ENCODE data around the gene PAX6. TPM values are rescaled to one million over a fixed set of nuclear protein-coding genes. Genes with fewer than 3 reads are reported as not detected.

PAX6 gene
- total RNA-seq, 1 donor from 2014 or later = not detected

DNA sequence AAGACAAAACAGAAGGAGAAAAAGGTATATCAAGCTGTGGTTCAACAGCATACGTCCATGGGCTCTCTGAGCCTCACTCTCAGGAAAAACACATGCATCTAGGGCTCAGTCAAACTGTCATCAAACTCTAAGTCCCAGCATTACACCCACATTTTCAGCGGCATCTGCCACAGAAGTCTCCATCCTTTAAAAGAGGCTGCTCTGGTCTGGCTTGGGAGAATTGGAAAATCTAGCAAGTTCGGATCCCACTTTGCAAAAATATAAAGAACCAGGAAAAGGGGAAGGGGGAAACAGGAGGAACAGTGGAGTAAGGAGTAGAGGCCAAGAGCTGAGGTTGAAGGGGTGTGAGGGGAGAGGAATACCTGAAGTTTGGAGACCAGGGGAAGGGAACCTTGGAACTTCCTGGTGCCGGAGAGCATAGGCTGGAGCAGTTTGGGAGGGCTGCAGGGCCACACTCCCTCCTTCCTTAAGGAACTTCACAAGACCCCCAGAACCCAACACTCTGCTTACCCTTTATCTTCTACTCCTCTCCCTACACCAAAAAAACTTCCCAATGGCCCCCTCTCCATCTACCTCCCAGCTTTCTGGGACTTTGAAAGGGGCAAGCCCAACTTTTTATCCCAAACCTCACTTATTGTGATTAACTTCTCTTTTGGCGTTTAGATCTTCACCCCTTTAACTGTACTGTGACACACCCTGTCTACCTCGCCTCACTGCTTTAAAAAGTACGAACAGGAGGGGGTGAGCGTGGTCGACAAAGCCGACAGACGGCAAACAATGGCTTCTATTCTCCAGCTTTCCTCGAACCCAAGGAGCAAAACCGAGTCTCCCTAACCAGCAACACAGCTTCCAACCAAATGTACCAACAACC is 4.0 kb downstream of the PAX6 start:
- TF ChIP-seq, protein P1, sequence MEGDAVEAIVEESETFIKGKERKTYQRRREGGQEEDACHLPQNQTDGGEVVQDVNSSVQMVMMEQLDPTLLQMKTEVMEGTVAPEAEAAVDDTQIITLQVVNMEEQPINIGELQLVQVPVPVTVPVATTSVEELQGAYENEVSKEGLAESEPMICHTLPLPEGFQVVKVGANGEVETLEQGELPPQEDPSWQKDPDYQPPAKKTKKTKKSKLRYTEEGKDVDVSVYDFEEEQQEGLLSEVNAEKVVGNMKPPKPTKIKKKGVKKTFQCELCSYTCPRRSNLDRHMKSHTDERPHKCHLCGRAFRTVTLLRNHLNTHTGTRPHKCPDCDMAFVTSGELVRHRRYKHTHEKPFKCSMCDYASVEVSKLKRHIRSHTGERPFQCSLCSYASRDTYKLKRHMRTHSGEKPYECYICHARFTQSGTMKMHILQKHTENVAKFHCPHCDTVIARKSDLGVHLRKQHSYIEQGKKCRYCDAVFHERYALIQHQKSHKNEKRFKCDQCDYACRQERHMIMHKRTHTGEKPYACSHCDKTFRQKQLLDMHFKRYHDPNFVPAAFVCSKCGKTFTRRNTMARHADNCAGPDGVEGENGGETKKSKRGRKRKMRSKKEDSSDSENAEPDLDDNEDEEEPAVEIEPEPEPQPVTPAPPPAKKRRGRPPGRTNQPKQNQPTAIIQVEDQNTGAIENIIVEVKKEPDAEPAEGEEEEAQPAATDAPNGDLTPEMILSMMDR (IDR thresholded peaks at IDR 0.05) = no peak

DNA sequence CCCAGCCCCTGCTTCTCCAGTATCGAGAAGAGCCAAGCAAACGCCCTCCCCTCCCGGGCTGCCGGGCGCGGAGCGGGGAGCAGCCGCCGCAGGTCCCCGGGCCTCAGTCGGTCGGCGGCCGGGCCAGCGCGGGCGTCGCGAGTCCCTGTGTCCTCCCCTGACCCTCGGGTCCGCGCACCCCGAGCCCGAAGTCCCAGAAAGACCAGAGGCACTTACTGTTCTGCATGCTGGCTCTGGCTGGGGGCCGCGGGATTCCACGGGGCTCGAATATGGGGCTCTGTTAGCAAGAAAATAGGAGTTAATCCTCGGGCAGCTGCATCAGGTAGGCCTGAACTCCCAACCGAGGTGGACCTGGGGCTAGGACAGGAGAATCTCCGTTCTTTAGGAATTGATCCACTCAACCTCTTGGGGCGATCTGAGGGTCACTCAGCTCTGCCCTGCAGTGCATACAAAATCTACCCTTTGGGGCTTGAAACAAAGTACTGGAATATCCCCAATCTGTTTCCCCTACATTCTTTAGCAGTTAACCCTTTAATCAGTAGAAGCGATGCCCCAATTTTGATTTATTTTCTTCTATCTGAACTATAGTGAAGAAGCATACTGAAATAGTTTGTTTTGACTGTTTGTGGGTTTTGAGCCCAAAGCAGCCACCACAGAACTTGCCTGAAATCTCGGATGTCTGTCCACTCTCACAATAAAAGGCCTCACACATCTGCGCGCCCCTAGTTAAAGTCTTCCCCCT is 4.8 kb downstream of the PAX6 start:
- Mint-ChIP-seq H3K27me3 (peaks cover 72% of the 10 kb centered on the region), H3K9me3 (peaks cover 16% of the 10 kb centered on the region), H3K4me3 (no peak overlapping the region), H3K27ac (no peak overlapping the region), H3K36me3 (ENCODE audit: low read depth) (peaks cover 3% of the 10 kb centered on the region), H3K4me1 (peaks cover 34% of the 10 kb centered on the region)
- intact Hi-C loops (cut with micrococcal nuclease) = no loop called here
- ChIA-PET CTCF (no interaction called here), POLR2A (no interaction called here)
- ATAC-seq (ENCODE audit: low read depth) (no peak), DNase-seq (no peak)
- TF ChIP-seq, protein P1 (IDR thresholded peaks at IDR 0.05) = no peak

More for the DNA sequence above, 4.0 kb downstream of the PAX6 start:
- H3K4me3 Mint-ChIP-seq = no peak overlapping the region
- peaks cover 71% of the 10 kb centered on the region for H3K27me3 Mint-ChIP-seq
- POLR2A ChIA-PET = no interaction called here
- peaks cover 16% of the 10 kb centered on the region for H3K9me3 Mint-ChIP-seq
- no peak overlapping the region for H3K27ac Mint-ChIP-seq
- CTCF ChIA-PET = no interaction called here
- peaks cover 39% of the 10 kb centered on the region for H3K4me1 Mint-ChIP-seq
- ATAC-seq (ENCODE audit: low read depth) = no peak
- intact Hi-C loops (cut with micrococcal nuclease) = no loop called here
- DNase-seq = no peak
- peaks cover 3% of the 10 kb centered on the region for H3K36me3 Mint-ChIP-seq (ENCODE audit: low read depth)

DNA sequence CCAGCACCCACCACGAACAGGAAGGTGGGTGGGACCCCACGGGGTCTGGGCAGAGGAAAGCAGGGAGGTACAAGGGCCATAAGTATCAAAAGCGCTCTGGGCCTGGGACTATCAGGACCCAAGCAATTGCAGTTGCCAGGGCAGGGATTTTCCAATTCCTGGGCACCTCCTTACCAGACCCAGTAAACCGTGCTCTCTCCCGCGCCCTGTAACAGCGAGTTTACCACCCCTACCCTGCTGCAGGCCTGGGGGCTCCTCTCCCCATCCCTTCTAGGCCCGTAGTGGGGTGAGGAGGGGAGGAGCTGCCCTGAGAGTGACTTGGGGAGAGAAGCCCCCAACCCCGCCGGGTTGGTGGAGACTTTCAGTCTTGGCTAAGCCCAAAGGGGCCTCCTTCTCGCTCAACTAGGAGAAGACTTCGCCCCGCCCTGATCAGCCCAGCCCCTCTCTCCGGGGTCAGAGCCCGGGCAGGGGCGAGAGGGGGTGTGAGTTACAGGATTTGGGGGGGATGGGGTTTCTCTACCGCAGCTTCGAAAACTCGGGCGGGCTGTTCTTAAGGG is 5.4 kb downstream of the PAX6 start:
- intact Hi-C loops (cut with micrococcal nuclease) = no loop called here
- Mint-ChIP-seq H3K4me1 (peaks cover 28% of the 10 kb centered on the region), H3K36me3 (ENCODE audit: low read depth) (peaks cover 2% of the 10 kb centered on the region), H3K27me3 (peaks cover 73% of the 10 kb centered on the region), H3K9me3 (peaks cover 14% of the 10 kb centered on the region), H3K27ac (no peak overlapping the region), H3K4me3 (no peak overlapping the region)
- DNase-seq (no peak), ATAC-seq (ENCODE audit: low read depth) (no peak)
- CTCF ChIA-PET = no interaction called here
- POLR2A ChIA-PET = no interaction called here
- TF ChIP-seq, protein P1 (IDR thresholded peaks at IDR 0.05) = no peak

DNA sequence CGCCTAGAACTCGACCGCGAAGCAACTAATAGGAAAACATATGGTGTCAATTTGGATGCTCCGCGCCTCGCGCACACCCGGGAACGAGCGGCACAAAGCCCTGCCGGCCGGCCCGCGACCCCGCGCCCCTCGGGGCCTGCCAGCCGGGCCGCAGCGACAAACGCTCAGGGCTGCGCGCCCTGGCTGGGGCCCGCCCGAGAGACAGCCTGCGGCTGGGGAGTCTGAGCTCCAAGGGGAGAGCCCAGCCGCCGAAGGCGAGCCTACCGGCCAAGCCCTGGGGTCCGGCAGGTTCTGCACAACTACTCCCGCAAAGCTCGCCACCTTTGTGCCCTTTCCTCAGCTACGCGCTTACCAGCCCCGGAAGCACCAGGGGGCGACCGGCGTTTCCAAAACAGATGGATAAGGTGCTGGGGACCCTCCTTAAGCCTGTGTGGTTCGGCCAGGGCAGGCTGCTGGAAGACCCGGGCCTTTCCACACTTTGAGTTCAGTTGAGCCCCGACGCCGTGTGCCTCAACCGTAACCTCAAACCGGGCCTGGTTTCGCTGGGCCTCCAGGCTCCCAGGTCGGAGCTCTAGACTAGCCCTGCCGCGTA is 6.0 kb downstream of the PAX6 start:
- TF ChIP-seq, protein P1 (IDR thresholded peaks at IDR 0.05) = no peak
- intact Hi-C loops (cut with micrococcal nuclease) = no loop called here
- Mint-ChIP-seq H3K27ac (peak overlapping the region; percentile 50), H3K4me1 (peaks cover 28% of the 10 kb centered on the region), H3K9me3 (peaks cover 14% of the 10 kb centered on the region), H3K36me3 (ENCODE audit: low read depth) (peaks cover 2% of the 10 kb centered on the region), H3K27me3 (peaks cover 76% of the 10 kb centered on the region), H3K4me3 (peak overlapping the region; percentile 28)
- DNase-seq = no peak
- ChIA-PET POLR2A (interaction anchor here (1.1 kb wide), 1 partner anchor 18 kb away, joined by 4 read pairs; no protein-coding TSS in a partner anchor), CTCF (no interaction called here)
- no peak for ATAC-seq (ENCODE audit: low read depth)

Data from activated B cell treated with CpG ODN at 0.5 μM for 24 hours (primary cell).